Lung (tissue), 12 donors: ENCODE data around the gene LYSMD2. TPM values are rescaled to one million over a fixed set of nuclear protein-coding genes. Genes with fewer than 3 reads are reported as not detected.

Source experiments
- ATAC-seq: fragments of 200-7000 bp; cut with Tn5 transposase; one replicate; pipeline ENCODE4 v1.9.1; 2020; ENCODE audit warnings: moderate number of reproducible peaks; ENCODE audit not compliant: insufficient read depth, low FRiP score
- DNase-seq, 3 donors: peaks; one replicate each; pipeline ENCODE4 v3.0.0-alpha.2; 2013 to 2017
- H3K27ac ChIP-seq, 2 donors: one replicate each; pipeline ENCODE4 v1.5.1; 2013; ENCODE audit warnings: mild to moderate bottlenecking in 2 of 2, moderate library complexity in 2 of 2, control low read depth in 1 of 2, inconsistent platforms in 1 of 2, low read depth in 1 of 2, low read length in 1 of 2
- H3K27me3 ChIP-seq, 3 donors: one replicate each; pipeline ENCODE4 v1.5.1; 2013; ENCODE audit warnings: low read length in 2 of 3; ENCODE audit not compliant: control insufficient read depth in 3 of 3, insufficient read depth in 3 of 3
- H3K36me3 ChIP-seq, 4 donors: one replicate each; pipeline ENCODE4 v1.5.1; 2013; ENCODE audit warnings: low read length in 4 of 4, mild to moderate bottlenecking in 1 of 4, moderate library complexity in 1 of 4; ENCODE audit not compliant: control insufficient read depth in 4 of 4, insufficient read depth in 4 of 4
- H3K4me1 ChIP-seq, 5 donors: one replicate each; pipeline ENCODE4 v1.5.1; 2013; ENCODE audit warnings: low read length in 5 of 5, mild to moderate bottlenecking in 2 of 5, moderate library complexity in 1 of 5; ENCODE audit not compliant: control insufficient read depth in 5 of 5, insufficient read depth in 5 of 5
- H3K4me3 ChIP-seq: one replicate; pipeline ENCODE4 v1.5.1; 2013; ENCODE audit warnings: mild to moderate bottlenecking, control low read depth, moderate library complexity
- H3K9ac ChIP-seq, 2 donors: one replicate each; pipeline ENCODE4 v1.5.1; 2013; ENCODE audit warnings: low read length in 2 of 2, control low read depth in 1 of 2; ENCODE audit not compliant: insufficient read depth in 1 of 2
- H3K9me3 ChIP-seq, 4 donors: one replicate each; pipeline ENCODE4 v1.5.1; 2013; ENCODE audit warnings: low read length in 3 of 4, mild to moderate bottlenecking in 1 of 4, moderate library complexity in 1 of 4; ENCODE audit not compliant: control insufficient read depth in 4 of 4, insufficient read depth in 3 of 4
- CTCF ChIP-seq: IDR thresholded peaks from 2 replicates; pipeline ENCODE4 v1.5.1; 2012; ENCODE audit warnings: mild to moderate bottlenecking; ENCODE audit errors: control extremely low read depth, extremely low read depth
- WGBS, 2 donors: extraction: QIAGEN DNeasy Blood & Tissue Kit; methylation state at CpG; one replicate each; pipeline ENCODE4 v1.1.7; 2013; 5-methylcytosine and 5-hydroxymethylcytosine counted together
- polyA plus RNA-seq, 2 donors: library from polyadenylated mRNA; stranded (reverse); fragments of 200-250 nt; gene quantifications; one replicate each; pipeline ENCODE4 v1.2.1, GENCODE V29; 2013
- total RNA-seq, 2 donors: library from RNA; depleted of rRNA in 1 of 2; stranded (reverse); fragments of >200 nt in 1 of 2; gene quantifications; one replicate each; pipeline ENCODE4 v1.2.1, GENCODE V29; 2014 to 2021
- donor health status: control.
- donor health status: control.
- donor health status: Bipolar disorder and iron deficiency.
- donor health status: healthy.
- donor health status: DM: yes; HTN: yes; CAD: no.

The LYSMD2 gene
- total and polyA plus RNA-seq, 4 donors: 8.1 to 17.4 (median 13.6) TPM

GRCh38 chr15:51687565-51687964 is 49.9 kb downstream of the LYSMD2 start:
- Histone ChIP-seq H3K9me3 (no peaks in the 10 kb centered on the region), H3K4me3 (no peak overlapping the region), H3K9ac (no peak overlapping the region), H3K27ac (no peak overlapping the region), H3K27me3 (peaks cover 0 to 8% (median 0%) of the 10 kb centered on the region in 3 donors), H3K4me1 (no peaks in the 10 kb centered on the region), H3K36me3 (no peaks in the 10 kb centered on the region)
- WGBS, 2 donors: 0% methylated on average over 1 of the region's 1 CpG
- no peak for TF ChIP-seq CTCF
- ATAC-seq: no peak
- no peak for DNase-seq

- WGBS, 2 donors: 2 to 6% methylated on average over 38 of the region's 38 CpGs
- H3K27me3 ChIP-seq: peaks cover 0 to 12% (median 0%) of the 10 kb centered on the region in 3 donors
- H3K4me1 ChIP-seq: peaks cover 0 to 4% (median 0%) of the 10 kb centered on the region in 5 donors
- H3K27ac ChIP-seq: no peak within 1 kb of the TSS
- no peak for TF ChIP-seq CTCF
- H3K9ac ChIP-seq: no peak within 1 kb of the TSS
- H3K4me3 ChIP-seq: no peak within 1 kb of the TSS
- H3K9me3 ChIP-seq: no peaks in the 10 kb centered on the region
- H3K36me3 ChIP-seq: no peaks in the 10 kb centered on the region
- ATAC-seq (peak; percentile 90), DNase-seq (peak; percentile 77 to 86 (median 86))
Observed at GRCh38 chr15:51681303-51681963, 56.0 kb downstream of the LYSMD2 start, which contains the start of gene SCG3. TSS of gene SCG3 (plus strand) at chr15:51681503. CDS start at chr15:51681756, 253 bp downstream.

- H3K27ac ChIP-seq: no peak overlapping the region
- DNase-seq (no peak), ATAC-seq (no peak)
- no peaks in the 10 kb centered on the region for H3K9me3 ChIP-seq
- WGBS, 2 donors: 51 to 61% methylated on average over 2 of the region's 2 CpGs
- H3K36me3 ChIP-seq: no peaks in the 10 kb centered on the region
- TF ChIP-seq CTCF: no peak
- peaks cover 0 to 6% (median 0%) of the 10 kb centered on the region in 3 donors for H3K27me3 ChIP-seq
- H3K4me3 ChIP-seq: no peak overlapping the region
- no peak overlapping the region for H3K9ac ChIP-seq
- peaks cover 0 to 4% (median 0%) of the 10 kb centered on the region in 5 donors for H3K4me1 ChIP-seq
Observed at GRCh38 chr15:51680321-51680720, 57.1 kb downstream of the LYSMD2 start.
